K562 (cell line): ENCODE results near the gene COL4A2. TPM values are rescaled to one million over a fixed set of nuclear protein-coding genes. Genes with fewer than 3 reads are reported as not detected.

Experiments
- ARID1B ChIP-seq: fragments of 450-650 bp; IDR thresholded peaks from 2 replicates; pipeline ENCODE4 v1.6.1; 2016; ENCODE audit warnings: antibody characterized with exemption, mild to moderate bottlenecking, inconsistent platforms
- ATF4 ChIP-seq: fragments of 450-650 bp; formaldehyde crosslinking; IDR thresholded peaks from 2 replicates; pipeline ENCODE4 v1.4.0; 2022; ENCODE audit warnings: mild to moderate bottlenecking, moderate library complexity
- ATF6 ChIP-seq: sonication (generic); formaldehyde crosslinking; IDR thresholded peaks from 2 replicates; pipeline ENCODE4 v1.4.0; 2020; ENCODE audit warnings: mild to moderate bottlenecking, missing genetic modification reagents
- CC2D1A ChIP-seq: fragments of 450-650 bp; IDR thresholded peaks from 2 replicates; pipeline ENCODE4 v1.6.1; 2017; ENCODE audit warnings: mild to moderate bottlenecking
- E2F6 ChIP-seq, 2 experiments: IDR thresholded peaks; 2 replicates each; pipeline ENCODE4 v1.6.1; 2011; ENCODE audit warnings: borderline replicate concordance in 1 of 2, control low read depth in 1 of 2, low read depth in 1 of 2, low read length in 1 of 2, mild to moderate bottlenecking in 1 of 2, mixed read lengths in 1 of 2, moderate library complexity in 1 of 2; ENCODE audit not compliant: insufficient read depth in 1 of 2, insufficient read length in 1 of 2, poor library complexity in 1 of 2, severe bottlenecking in 1 of 2; ENCODE audit errors: extremely low read depth in 1 of 2
- ESRRA ChIP-seq: fragments of 450-650 bp; IDR thresholded peaks from 2 replicates; pipeline ENCODE4 v1.6.1; 2014; ENCODE audit warnings: low read depth, mild to moderate bottlenecking, moderate library complexity, borderline replicate concordance
- GATA2 ChIP-seq: sonication (generic); formaldehyde crosslinking; IDR thresholded peaks from 2 replicates; pipeline ENCODE4 v1.4.0; 2020; ENCODE audit warnings: mild to moderate bottlenecking, missing genetic modification reagents
- MAFK ChIP-seq: IDR thresholded peaks from 2 replicates; pipeline ENCODE4 v1.6.1; 2011; ENCODE audit warnings: low read length, improper control_type of control experiment
- MAX ChIP-seq: sonication (generic); formaldehyde crosslinking; IDR thresholded peaks from 2 replicates; pipeline ENCODE4 v1.9.0; 2022; ENCODE audit warnings: mild to moderate bottlenecking, missing genetic modification reagents
- MCM5 ChIP-seq: fragments of 450-650 bp; IDR thresholded peaks from 2 replicates; pipeline ENCODE4 v1.6.1; 2016; ENCODE audit warnings: low read depth
- RAD21 ChIP-seq, 2 experiments: fragments of 250-450 bp in 1 of 2; fragments of 450-650 bp in 1 of 2; sonication (Bioruptor Pico) in 1 of 2; formaldehyde crosslinking in 1 of 2; IDR thresholded peaks in 1 of 2; conservative IDR thresholded peaks in 1 of 2; 2 replicates each; pipeline versions ENCODE4 v1.4.0 to v1.8.0; 2020 to 2022; ENCODE audit warnings: mild to moderate bottlenecking in 2 of 2, moderate library complexity in 1 of 2
- RB1 ChIP-seq: fragments of 450-650 bp; IDR thresholded peaks from 2 replicates; pipeline ENCODE4 v1.6.1; 2017; ENCODE audit warnings: low read depth, mild to moderate bottlenecking
- STAG1 ChIP-seq: sonication (generic); formaldehyde crosslinking; IDR thresholded peaks from 2 replicates; pipeline ENCODE4 v1.5.0; 2020; ENCODE audit warnings: missing genetic modification reagents, borderline replicate concordance
- TCF3 ChIP-seq: sonication (generic); formaldehyde crosslinking; IDR thresholded peaks from 2 replicates; pipeline ENCODE4 v1.4.0; 2020; ENCODE audit warnings: mild to moderate bottlenecking, missing genetic modification reagents
- ZBTB12 ChIP-seq: fragments of 250-450 bp; sonication (Bioruptor Pico); IDR thresholded peaks from 2 replicates; pipeline ENCODE4 v1.4.0; 2020
- ZBTB7A ChIP-seq: IDR thresholded peaks from 2 replicates; pipeline ENCODE4 v1.6.1; 2011; ENCODE audit warnings: low read depth, mild to moderate bottlenecking, low read length, moderate library complexity, borderline replicate concordance; ENCODE audit not compliant: control insufficient read depth
- polyA plus RNA-seq, 8 experiments: library from polyadenylated mRNA; depleted of rRNA in 4 of 8; stranded (reverse) in 5 of 8; unstranded in 3 of 8; fragments of >200 nt; fragmentation: Nextera tagmentation in 2 of 8; fragmentation: Illumina TruSeq in 1 of 8; extraction: Ambion mirVana in 2 of 8; extraction: Trizol in 1 of 8; gene quantifications; 2 replicates each; pipeline versions ENCODE4 v1.2.1 to v1.2.3, GENCODE V29; 2011 to 2014; ENCODE audit warnings: inconsistent platforms in 1 of 8, missing spikeins in 1 of 8
- total RNA-seq, 7 experiments: library from RNA; depleted of rRNA in 6 of 7; stranded (reverse); fragments of >200 nt in 6 of 7; fragmentation: Illumina TruSeq in 2 of 7; extraction: Trizol in 2 of 7; gene quantifications; 2 replicates each; pipeline versions ENCODE4 v1.2.1 to v1.2.3, GENCODE V29; 2011 to 2021; ENCODE audit warnings: low replicate concordance in 1 of 7

Gene COL4A2
- total and polyA plus RNA-seq, 9 of the 15 experiments (the other 6 are each of a cell fraction or from before 2014, with no cell fraction given), result 0.13 to 15.2 (median 8.1) TPM

GRCh38 chr13:110455941-110456340 is 148.9 kb downstream of the COL4A2 start (continued):
- TF ChIP-seq ARID1B, result 0 out of 2 replicates have a peak, but pooled peaks have one; percentile 24
- TF ChIP-seq RB1, result peak; percentile 80
- TF ChIP-seq STAG1 (CRISPR knock-in tag), result peak; percentile 70; the same call in 1 of the 2 replicates
- TF ChIP-seq ATF6 (CRISPR knock-in tag), result no peak
- no peak for TF ChIP-seq ATF4 (CRISPR knock-in tag)
- peak; percentile 64; the same call in 1 of the 2 replicates for TF ChIP-seq MAX (CRISPR knock-in tag)
- 0 out of 2 replicates have a peak, but pooled peaks have one; percentile 54 for TF ChIP-seq CC2D1A
- TF ChIP-seq ZBTB7A, result peak; percentile 37; the same call in 1 of the 2 replicates
- TF ChIP-seq MAFK, result peak; percentile 71
- TF ChIP-seq GATA2, result no peak
- 0 out of 2 replicates have a peak, but pooled peaks have one; percentile 36 for TF ChIP-seq ESRRA
- TF ChIP-seq RAD21 (CRISPR knock-in tag; conservative IDR thresholded peaks at IDR 0.05 in 1 of 2, IDR thresholded peaks at IDR 0.05 in 1 of 2), result peak; percentile 88 to 95
- peak in 1 of 2 experiments; percentile 47 for TF ChIP-seq E2F6 (IDR thresholded peaks at IDR 0.05; ENCODE audit: borderline replicate concordance in 1 of 2, extremely low read depth in 1 of 2, insufficient read depth in 1 of 2, insufficient read length in 1 of 2, low read depth in 1 of 2, low read length in 1 of 2, poor library complexity in 1 of 2, severe bottlenecking in 1 of 2)
- no peak for TF ChIP-seq ZBTB12 (CRISPR knock-in tag)
- no peak for TF ChIP-seq MCM5
- TF ChIP-seq TCF3, result peak; percentile 41; the same call in 1 of the 2 replicates
